DND-41 (cell line): ENCODE results near the gene TMEM266.

Experiments
- CTCF ChIP-seq: IDR thresholded peaks from 2 replicates; pipeline ENCODE4 v1.5.1; 2012; ENCODE audit warnings: borderline replicate concordance, low read length, moderate library complexity, mild to moderate bottlenecking; ENCODE audit not compliant: poor library complexity, severe bottlenecking; ENCODE audit errors: extremely low read depth
- EZH2 ChIP-seq: IDR thresholded peaks from 3 replicates; pipeline ENCODE4 v1.6.1; 2012; ENCODE audit warnings: borderline replicate concordance, low read depth, mild to moderate bottlenecking, moderate library complexity, low read length, inconsistent platforms; ENCODE audit not compliant: severe bottlenecking

GRCh38 chr15:76071806-76072205 lies 12.0 kb downstream of the TMEM266 start:
- no peak for TF ChIP-seq CTCF
- no peak for TF ChIP-seq EZH2
